LHCN-M2 (cell line): ENCODE measurements around the gene APBB2. TPM values are rescaled to one million over a fixed set of nuclear protein-coding genes. Genes with fewer than 3 reads are reported as not detected.
A peak's percentile ranks its signal among the peaks of the same experiment; 100 is the strongest.

Source experiments
- DNase-seq: peaks from one replicate; pipeline ENCODE4 v3.0.0-alpha.2; 2012; ENCODE audit warnings: low read depth
- total RNA-seq: library from RNA; depleted of rRNA; stranded (reverse); fragments of >200 nt; gene quantifications from 2 replicates; pipeline ENCODE4 v1.2.3, GENCODE V29; 2014

Gene APBB2
- total RNA-seq, 1 experiment from 2014 or later, result 109 TPM

GRCh38 chr4:40865696-40866095 lies 348.6 kb downstream of the APBB2 start:
- DNase-seq, result peak; percentile 73

DNA sequence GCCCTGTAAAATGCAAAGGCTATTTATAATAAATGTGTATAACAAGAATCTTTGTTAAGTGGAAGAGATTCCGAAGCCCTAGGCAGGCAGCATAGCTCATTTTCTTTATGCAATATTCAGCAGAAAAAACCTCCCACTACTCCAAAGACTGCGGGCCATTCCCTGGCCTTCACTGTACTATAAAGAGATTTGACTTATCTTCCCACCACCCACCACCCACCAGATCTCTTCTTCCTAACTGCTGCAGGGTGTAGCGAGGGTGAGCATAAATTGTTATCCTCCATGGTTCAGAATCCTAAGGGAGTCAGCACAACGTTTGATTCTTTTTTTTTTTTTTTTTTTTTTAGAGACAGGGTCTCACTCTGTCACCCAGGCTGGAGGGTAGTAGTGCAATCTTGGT lies 349.8 kb downstream of the APBB2 start:
- no peak for DNase-seq

- DNase-seq, result no peak
Observed at GRCh38 chr4:40858962-40859361, 355.4 kb downstream of the APBB2 start.

- no peak for DNase-seq
Observed at GRCh38 chr4:40857956-40858355, 356.4 kb downstream of the APBB2 start.

- no peak for DNase-seq
Observed at GRCh38 chr4:40856840-40857362, 357.4 kb downstream of the APBB2 start.

GRCh38 chr4:40856277-40856839 lies 358.0 kb downstream of the APBB2 start:
- DNase-seq, result no peak

DNA sequence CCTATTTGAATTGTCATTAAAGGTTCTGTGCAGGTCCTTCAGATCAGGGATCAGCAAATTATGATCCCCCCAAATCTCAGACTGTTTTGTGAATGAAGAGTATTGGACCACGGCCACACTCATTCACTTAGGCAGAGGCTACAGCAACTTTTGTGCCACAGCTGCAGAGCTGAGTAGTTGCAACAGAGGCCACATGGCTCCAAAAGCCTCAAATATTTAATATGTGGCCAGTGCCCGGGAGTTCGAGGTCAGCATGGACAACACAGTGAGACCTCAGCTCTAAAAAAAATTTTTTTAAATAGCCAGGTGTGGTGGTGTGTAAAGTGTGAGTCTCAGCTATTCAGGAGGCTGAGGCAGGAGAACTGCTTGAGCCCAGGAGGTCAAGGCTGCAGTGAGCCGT lies 363.8 kb downstream of the APBB2 start:
- DNase-seq, result peak; percentile 51

- DNase-seq, result no peak
Observed at GRCh38 chr4:40848940-40849339, 365.4 kb downstream of the APBB2 start.

GRCh38 chr4:40848251-40848650 lies 366.1 kb downstream of the APBB2 start:
- DNase-seq, result no peak

DNA sequence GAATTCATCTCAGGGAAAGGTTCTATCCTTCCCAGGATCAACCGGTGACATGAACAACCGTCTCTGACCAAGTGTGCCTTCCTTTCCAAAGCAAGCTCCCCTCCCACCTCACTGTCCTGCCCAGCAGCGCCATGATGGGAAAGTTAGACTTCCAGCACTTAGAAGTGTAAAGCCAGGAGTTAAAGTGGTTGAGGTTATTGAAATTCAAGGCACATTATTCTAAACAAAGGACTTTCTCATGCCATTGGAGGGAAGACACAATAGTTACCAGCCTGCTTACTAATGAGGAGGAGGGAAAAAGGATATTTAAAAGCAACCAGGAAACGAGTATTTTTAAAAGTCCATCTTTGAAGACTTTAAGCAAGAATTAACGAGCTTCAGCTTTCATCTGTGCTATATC lies 367.8 kb downstream of the APBB2 start:
- DNase-seq, result no peak

DNA sequence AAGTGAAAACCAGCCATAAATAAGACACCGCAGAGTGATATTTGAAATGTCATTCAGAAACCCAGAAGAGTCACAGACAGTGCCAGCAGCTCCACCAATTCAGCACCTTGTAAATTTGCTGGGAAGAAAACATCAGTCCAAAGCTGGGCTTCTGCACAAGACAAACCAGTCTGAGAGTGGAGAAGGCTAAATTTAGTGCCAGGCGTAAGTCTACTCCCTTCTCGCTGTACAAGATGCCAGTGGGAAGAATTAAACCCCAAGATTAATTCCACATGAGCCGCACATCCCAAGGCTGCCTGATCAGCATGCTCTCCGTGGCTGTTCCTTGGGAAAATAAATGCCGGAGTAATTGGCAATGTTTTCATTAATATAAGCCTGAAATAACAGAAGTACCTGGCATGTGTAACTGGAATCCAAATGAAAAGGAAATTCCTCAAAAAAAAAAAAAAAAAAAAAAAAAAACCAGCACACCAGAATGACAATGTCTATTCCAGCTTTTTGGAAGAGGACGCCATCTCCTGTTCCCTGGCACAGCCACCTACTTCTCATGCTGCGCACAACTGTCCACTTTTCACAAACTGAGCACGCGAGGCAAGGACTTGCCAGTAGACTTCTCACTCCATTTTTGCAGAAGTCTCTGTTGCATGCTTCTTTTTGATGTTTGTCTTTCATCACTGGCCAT lies 369.0 kb downstream of the APBB2 start:
- no peak for DNase-seq

DNA sequence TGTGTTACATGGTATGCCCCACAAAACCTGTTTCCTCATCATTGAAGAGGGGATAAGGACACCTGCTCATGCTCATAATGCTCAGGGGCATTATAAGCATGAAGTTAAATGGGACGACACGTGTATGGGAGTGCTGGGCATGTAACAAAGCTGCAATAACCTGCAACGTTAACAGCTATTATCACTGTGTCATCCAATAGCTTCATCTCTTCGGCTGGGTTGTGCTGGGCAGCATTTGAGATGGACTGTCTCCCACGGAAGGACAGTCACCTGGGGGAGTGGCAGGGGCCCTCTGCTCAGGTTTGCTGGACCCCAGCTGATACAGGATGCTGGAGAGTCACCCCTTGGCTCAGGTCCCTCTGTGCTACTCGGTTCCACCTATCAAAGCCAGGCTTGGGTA lies 370.1 kb downstream of the APBB2 start:
- DNase-seq, result no peak

DNA sequence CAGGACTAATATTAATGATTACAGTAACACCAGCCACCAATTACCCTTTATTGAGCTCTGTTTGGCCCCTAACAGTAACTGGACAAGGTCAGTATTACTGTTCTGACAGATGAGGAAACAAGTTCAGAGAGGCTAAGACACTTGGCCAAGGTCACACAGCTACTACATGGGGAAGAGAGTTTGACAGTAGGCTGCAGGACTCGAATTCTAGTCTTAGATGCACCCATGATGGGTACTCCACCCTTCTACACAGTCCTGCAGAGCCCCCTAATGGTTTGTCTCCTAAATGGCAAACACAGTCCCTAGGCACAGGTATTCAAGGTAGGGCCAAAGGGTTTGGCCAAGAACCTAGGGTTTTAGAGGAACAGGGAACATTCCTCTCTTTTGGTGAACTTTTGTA lies 370.6 kb downstream of the APBB2 start:
- no peak for DNase-seq

GRCh38 chr4:40842725-40843423 lies 371.5 kb downstream of the APBB2 start:
- DNase-seq, result no peak

DNA sequence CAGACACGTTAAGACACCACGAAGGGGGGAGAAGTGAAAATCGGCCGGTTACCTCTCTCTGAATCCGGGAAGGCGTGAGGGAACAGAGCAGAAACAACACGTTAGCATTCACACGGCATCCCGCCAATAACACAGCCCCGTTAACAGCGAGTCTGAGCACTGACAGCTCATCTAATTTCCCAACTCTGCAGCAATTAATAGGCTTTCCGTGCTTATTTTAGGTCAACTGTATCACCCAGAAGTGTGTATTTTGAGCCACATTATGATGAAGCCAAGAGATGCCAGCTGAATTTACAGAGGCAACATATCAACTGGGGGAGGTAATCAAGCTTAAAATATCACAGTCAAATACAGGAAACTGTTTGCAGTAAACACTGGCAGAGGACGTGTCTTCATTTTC lies 372.0 kb downstream of the APBB2 start:
- no peak for DNase-seq

DNA sequence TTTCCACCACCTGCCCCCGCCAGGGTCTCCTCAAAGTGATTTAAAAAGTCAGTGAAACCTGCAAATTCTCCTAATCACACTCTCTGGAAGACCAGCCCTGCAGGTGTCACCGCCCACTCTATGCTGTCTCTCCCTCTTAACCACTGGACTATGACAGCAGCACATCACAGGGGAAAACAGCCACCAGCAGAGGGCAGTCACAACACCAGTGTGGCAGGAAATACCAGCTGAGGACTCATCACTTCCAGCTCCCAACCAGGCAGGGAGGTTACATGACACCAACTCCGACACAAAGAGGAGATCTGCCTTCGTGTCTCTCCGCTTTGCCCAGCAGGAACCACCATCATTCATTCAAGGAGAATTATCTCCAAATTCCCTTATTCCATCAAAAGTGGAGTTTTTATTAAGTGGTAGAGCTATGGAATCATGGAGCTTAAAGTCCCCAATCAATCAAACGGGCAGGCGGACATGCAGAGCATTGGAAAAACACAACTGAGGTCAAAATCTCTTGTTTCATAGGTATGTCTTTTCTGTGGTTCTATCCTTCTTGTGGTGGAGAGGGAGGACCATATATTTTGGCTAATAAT lies 373.3 kb downstream of the APBB2 start:
- peak; percentile 85 for DNase-seq

DNA sequence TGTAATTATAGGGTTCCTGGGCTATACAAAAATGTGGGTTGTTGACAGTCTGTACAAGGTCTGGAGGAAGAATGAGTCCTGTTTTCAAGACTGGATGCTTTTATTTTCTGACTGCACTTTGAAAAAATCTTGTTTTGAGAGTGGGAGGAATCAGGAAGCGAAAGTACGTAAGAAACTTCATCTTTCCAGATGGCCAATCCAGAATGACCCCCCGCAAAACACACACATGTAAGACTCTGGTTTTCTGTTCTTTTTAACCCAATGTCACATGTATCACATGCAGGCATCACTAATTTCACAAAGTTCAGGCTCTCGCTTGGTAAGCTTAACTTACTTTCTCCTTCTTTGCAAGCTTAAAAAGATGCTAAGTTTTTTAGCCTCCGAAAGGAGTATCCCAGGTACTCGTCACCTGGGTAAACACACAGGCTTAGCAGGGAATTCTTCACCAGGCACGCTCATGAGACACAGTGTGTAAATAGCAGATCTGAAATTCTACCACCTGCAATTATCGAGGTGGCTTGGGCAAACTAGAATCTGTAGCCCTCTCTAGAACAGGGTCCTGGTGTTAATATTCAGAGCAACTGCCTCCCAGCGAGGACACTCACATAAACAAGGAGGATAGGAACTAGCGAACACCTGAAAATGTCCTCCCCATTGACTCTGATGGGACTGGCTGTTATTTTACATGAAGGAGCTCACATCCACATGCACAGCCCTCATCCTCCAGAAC lies 373.9 kb downstream of the APBB2 start:
- no peak for DNase-seq

- DNase-seq, result no peak
Observed at GRCh38 chr4:40838742-40839141, 375.6 kb downstream of the APBB2 start.

- no peak for DNase-seq
Observed at GRCh38 chr4:40837094-40837870, 377.1 kb downstream of the APBB2 start.

- no peak for DNase-seq
Observed at GRCh38 chr4:40833212-40833611, 381.1 kb downstream of the APBB2 start.

GRCh38 chr4:40832175-40832574 lies 382.2 kb downstream of the APBB2 start:
- DNase-seq, result no peak
